GM12878 (cell line): ENCODE measurements around the gene SCLT1. TPM values are rescaled to one million over a fixed set of nuclear protein-coding genes. Genes with fewer than 3 reads are reported as not detected.

Experiments
- ATAC-seq: fragments of 200-7000 bp; cut with Tn5 transposase; 3 replicates; pipeline ENCODE4 v1.9.1; 2020; ENCODE audit warnings: mild to moderate bottlenecking, moderate library complexity
- BruUV-seq: library from RNA; stranded (reverse); fragments of 400-500 nt; replicated peaks from 2 replicates; lab custom pipeline; 2021; lab: Mats Ljungman, UMichigan
- CTCF ChIA-PET: fragments of 300-600 bp; sonication (Branson Sonifier 250); formaldehyde crosslinking; extraction: SDS; loops from one replicate; lab custom pipeline; 2021; ENCODE audit warnings: inconsistent platforms; lab: Yijun Ruan, JAX
- POLR2A ChIA-PET: fragments of 350-600 bp; formaldehyde crosslinking; extraction: SDS; loops from one replicate; lab custom pipeline; 2021; ENCODE audit warnings: inconsistent platforms; lab: Charles Lee
- RAD21 ChIA-PET: fragments of 300-600 bp; sonication (Branson Sonifier 250); formaldehyde crosslinking; loops from one replicate; lab custom pipeline; 2023; ENCODE audit warnings: antibody characterized with exemption; ENCODE audit not compliant: unreplicated experiment; lab: Charles Lee
- SMC1A ChIA-PET: fragments of 300-600 bp; sonication (Branson Sonifier 250); formaldehyde crosslinking; loops from one replicate; lab custom pipeline; 2023; ENCODE audit not compliant: unreplicated experiment, uncharacterized antibody; lab: Charles Lee
- DNase-seq: peaks from one replicate; pipeline ENCODE4 v3.0.0-alpha.2; 2011; ENCODE audit warnings: low read depth, low spot score
- FAIRE-seq: peaks from 3 replicates; lab custom pipeline; 2011; peaks lifted over from hg19 to GRCh38; lab: Jason Lieb, UNC
- H2AFZ ChIP-seq: 2 replicates; pipeline ENCODE4 v1.6.0; 2011; ENCODE audit warnings: low read depth, low read length, control low read depth; ENCODE audit not compliant: control insufficient read depth
- H3K27ac ChIP-seq: 2 replicates; pipeline ENCODE4 v1.5.1; 2011; ENCODE audit warnings: control low read depth; ENCODE audit not compliant: control insufficient read depth, insufficient read depth
- H3K27me3 ChIP-seq, 2 experiments: replicated peaks in 1 of 2; 2 replicates each; pipeline versions ENCODE4 v1.6.0 to v1.6.1; 2011; ENCODE audit warnings: low read length in 1 of 2; ENCODE audit not compliant: control insufficient read depth in 2 of 2, insufficient read depth in 2 of 2
- H3K36me3 ChIP-seq, 2 experiments: 2 replicates each; pipeline ENCODE4 v1.5.1; 2011; ENCODE audit warnings: low read length in 1 of 2; ENCODE audit not compliant: control insufficient read depth in 2 of 2, insufficient read depth in 2 of 2
- H3K4me1 ChIP-seq: 2 replicates; pipeline ENCODE4 v1.6.1; 2011; ENCODE audit warnings: mild to moderate bottlenecking, low read length, moderate library complexity, mixed read lengths; ENCODE audit not compliant: control insufficient read depth, insufficient read depth
- H3K4me2 ChIP-seq: 2 replicates; pipeline ENCODE4 v1.6.0; 2011; ENCODE audit warnings: control low read depth; ENCODE audit not compliant: control insufficient read depth, insufficient read depth
- H3K4me3 ChIP-seq: fragments of 200-600 bp; sonication (generic); 2 replicates; pipeline ENCODE4 v1.5.1; 2016
- H3K79me2 ChIP-seq: 2 replicates; pipeline ENCODE4 v1.6.0; 2011; ENCODE audit warnings: low read length; ENCODE audit not compliant: control insufficient read depth, insufficient read depth
- H3K9ac ChIP-seq: 2 replicates; pipeline ENCODE4 v1.8.0; 2011; ENCODE audit warnings: low read length, control low read depth, mixed read lengths; ENCODE audit not compliant: control insufficient read depth, insufficient read depth
- H3K9me3 ChIP-seq: replicated peaks from 3 replicates; pipeline ENCODE4 v1.5.1; 2011; ENCODE audit warnings: mild to moderate bottlenecking, low read length; ENCODE audit not compliant: control insufficient read depth, insufficient read depth
- H4K20me1 ChIP-seq: 2 replicates; pipeline ENCODE4 v1.6.0; 2011; ENCODE audit not compliant: control insufficient read depth, insufficient read depth
- BACH1 ChIP-seq: fragments of 450-650 bp; IDR thresholded peaks from 2 replicates; pipeline ENCODE4 v1.6.1; 2017; ENCODE audit warnings: mild to moderate bottlenecking, borderline replicate concordance
- BRCA1 ChIP-seq: IDR thresholded peaks from 2 replicates; pipeline ENCODE4 v1.6.1; 2011; ENCODE audit warnings: low read depth, low read length, improper control_type of control experiment
- CHD2 ChIP-seq: IDR thresholded peaks from 2 replicates; pipeline ENCODE4 v1.6.1; 2011; ENCODE audit warnings: low read depth, low read length, improper control_type of control experiment, borderline replicate concordance
- HDAC6 ChIP-seq: fragments of 200-600 bp; sonication (generic); IDR thresholded peaks from one replicate; pipeline ENCODE4 v1.8.0; 2017; ENCODE audit warnings: antibody characterized with exemption; ENCODE audit not compliant: unreplicated experiment
- NRF1 ChIP-seq: conservative IDR thresholded peaks from 2 replicates; pipeline ENCODE4 v1.6.1; 2011; ENCODE audit warnings: mild to moderate bottlenecking, low read depth, low read length, improper control_type of control experiment
- RUNX3 ChIP-seq: IDR thresholded peaks from 2 replicates; pipeline ENCODE4 v1.6.1; 2012; ENCODE audit warnings: low read length, inconsistent platforms
- YBX1 ChIP-seq: fragments of 450-650 bp; IDR thresholded peaks from 2 replicates; pipeline ENCODE4 v1.6.1; 2016; ENCODE audit warnings: antibody characterized with exemption
- ZNF217 ChIP-seq: fragments of 450-650 bp; IDR thresholded peaks from 2 replicates; pipeline ENCODE4 v1.6.1; 2017; ENCODE audit warnings: antibody characterized with exemption, mild to moderate bottlenecking
- in situ Hi-C: fragments of 300-500 bp; cut with MboI; formaldehyde crosslinking; loops from 9 replicates; pipeline ENCODE4 v1.14.3; 2018; ENCODE audit warnings: mixed read lengths
- intact Hi-C: fragments of 100-400 bp; cut with micrococcal nuclease; formaldehyde crosslinking; loops from one replicate; pipeline ENCODE4 v1.14.2; 2022; ENCODE audit not compliant: unreplicated experiment
- polyA plus RNA-seq, 11 experiments: library from polyadenylated mRNA; depleted of rRNA in 4 of 11; unstranded in 6 of 11; stranded (reverse) in 5 of 11; fragments of >200 nt; fragmentation: Nextera tagmentation in 4 of 11; fragmentation: Illumina TruSeq in 1 of 11; extraction: Ambion mirVana in 4 of 11; extraction: Trizol in 1 of 11; gene quantifications; 1 replicate in 1 of 11; 2 replicates in 10 of 11; pipeline versions ENCODE4 v1.2.1 to v1.2.3, GENCODE V29; 2011 to 2016; ENCODE audit warnings: inconsistent platforms in 2 of 11, missing spikeins in 2 of 11, low read depth in 1 of 11
- total RNA-seq, 4 experiments: library from RNA; depleted of rRNA in 3 of 4; stranded (reverse); fragments of >200 nt in 3 of 4; fragmentation: Illumina TruSeq in 1 of 4; extraction: Trizol in 1 of 4; gene quantifications; 2 replicates each; pipeline versions ENCODE4 v1.2.1 to v1.2.3, GENCODE V29; 2013 to 2021
- TF ChIP-seq, protein P1 (sequence below): fragments of 450-650 bp; IDR thresholded peaks from 2 replicates; pipeline ENCODE4 v1.6.1; 2017; ENCODE audit warnings: mild to moderate bottlenecking, moderate library complexity
- TF ChIP-seq, protein P2 (sequence below): IDR thresholded peaks from 2 replicates; pipeline ENCODE4 v1.6.1; 2011; ENCODE audit warnings: borderline replicate concordance, low read depth, mild to moderate bottlenecking, moderate library complexity, low read length; ENCODE audit not compliant: insufficient read depth, poor library complexity, severe bottlenecking
- TF ChIP-seq, protein P3 (sequence below): fragments of 450-650 bp; IDR thresholded peaks from 2 replicates; pipeline ENCODE4 v1.6.1; 2018; ENCODE audit warnings: mild to moderate bottlenecking, low read depth, moderate library complexity; ENCODE audit not compliant: partially characterized antibody
- TF ChIP-seq, protein P4 (sequence below): fragments of 450-650 bp; IDR thresholded peaks from 2 replicates; pipeline ENCODE4 v1.6.1; 2017; ENCODE audit warnings: mild to moderate bottlenecking

Gene SCLT1
- total and polyA plus RNA-seq, 10 of the 15 experiments (the other 5 are each of a cell fraction or from before 2014, with no cell fraction given), result 7.8 to 31.4 (median 19.6) TPM

GRCh38 chr4:128974136-128974581 lies 119.2 kb downstream of the SCLT1 start (continued):
- TF ChIP-seq, protein P1, sequence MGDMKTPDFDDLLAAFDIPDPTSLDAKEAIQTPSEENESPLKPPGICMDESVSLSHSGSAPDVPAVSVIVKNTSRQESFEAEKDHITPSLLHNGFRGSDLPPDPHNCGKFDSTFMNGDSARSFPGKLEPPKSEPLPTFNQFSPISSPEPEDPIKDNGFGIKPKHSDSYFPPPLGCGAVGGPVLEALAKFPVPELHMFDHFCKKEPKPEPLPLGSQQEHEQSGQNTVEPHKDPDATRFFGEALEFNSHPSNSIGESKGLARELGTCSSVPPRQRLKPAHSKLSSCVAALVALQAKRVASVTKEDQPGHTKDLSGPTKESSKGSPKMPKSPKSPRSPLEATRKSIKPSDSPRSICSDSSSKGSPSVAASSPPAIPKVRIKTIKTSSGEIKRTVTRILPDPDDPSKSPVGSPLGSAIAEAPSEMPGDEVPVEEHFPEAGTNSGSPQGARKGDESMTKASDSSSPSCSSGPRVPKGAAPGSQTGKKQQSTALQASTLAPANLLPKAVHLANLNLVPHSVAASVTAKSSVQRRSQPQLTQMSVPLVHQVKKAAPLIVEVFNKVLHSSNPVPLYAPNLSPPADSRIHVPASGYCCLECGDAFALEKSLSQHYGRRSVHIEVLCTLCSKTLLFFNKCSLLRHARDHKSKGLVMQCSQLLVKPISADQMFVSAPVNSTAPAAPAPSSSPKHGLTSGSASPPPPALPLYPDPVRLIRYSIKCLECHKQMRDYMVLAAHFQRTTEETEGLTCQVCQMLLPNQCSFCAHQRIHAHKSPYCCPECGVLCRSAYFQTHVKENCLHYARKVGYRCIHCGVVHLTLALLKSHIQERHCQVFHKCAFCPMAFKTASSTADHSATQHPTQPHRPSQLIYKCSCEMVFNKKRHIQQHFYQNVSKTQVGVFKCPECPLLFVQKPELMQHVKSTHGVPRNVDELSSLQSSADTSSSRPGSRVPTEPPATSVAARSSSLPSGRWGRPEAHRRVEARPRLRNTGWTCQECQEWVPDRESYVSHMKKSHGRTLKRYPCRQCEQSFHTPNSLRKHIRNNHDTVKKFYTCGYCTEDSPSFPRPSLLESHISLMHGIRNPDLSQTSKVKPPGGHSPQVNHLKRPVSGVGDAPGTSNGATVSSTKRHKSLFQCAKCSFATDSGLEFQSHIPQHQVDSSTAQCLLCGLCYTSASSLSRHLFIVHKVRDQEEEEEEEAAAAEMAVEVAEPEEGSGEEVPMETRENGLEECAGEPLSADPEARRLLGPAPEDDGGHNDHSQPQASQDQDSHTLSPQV, result no peak
- no peak for TF ChIP-seq CHD2
- TF ChIP-seq, all 136 proteins: peak for 0

GRCh38 chr4:128973384-128973783 lies 120.0 kb downstream of the SCLT1 start:
- SMC1A ChIA-PET, result no interaction called here
- intact Hi-C loops, result no loop called here
- TF ChIP-seq, protein P2, sequence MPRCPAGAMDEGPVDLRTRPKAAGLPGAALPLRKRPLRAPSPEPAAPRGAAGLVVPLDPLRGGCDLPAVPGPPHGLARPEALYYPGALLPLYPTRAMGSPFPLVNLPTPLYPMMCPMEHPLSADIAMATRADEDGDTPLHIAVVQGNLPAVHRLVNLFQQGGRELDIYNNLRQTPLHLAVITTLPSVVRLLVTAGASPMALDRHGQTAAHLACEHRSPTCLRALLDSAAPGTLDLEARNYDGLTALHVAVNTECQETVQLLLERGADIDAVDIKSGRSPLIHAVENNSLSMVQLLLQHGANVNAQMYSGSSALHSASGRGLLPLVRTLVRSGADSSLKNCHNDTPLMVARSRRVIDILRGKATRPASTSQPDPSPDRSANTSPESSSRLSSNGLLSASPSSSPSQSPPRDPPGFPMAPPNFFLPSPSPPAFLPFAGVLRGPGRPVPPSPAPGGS, result no peak
- TF ChIP-seq NRF1 (no peak), BACH1 (no peak), ZNF217 (no peak), BRCA1 (no peak), YBX1 (no peak), RUNX3 (no peak), HDAC6 (no peak)
- TF ChIP-seq, protein P3, sequence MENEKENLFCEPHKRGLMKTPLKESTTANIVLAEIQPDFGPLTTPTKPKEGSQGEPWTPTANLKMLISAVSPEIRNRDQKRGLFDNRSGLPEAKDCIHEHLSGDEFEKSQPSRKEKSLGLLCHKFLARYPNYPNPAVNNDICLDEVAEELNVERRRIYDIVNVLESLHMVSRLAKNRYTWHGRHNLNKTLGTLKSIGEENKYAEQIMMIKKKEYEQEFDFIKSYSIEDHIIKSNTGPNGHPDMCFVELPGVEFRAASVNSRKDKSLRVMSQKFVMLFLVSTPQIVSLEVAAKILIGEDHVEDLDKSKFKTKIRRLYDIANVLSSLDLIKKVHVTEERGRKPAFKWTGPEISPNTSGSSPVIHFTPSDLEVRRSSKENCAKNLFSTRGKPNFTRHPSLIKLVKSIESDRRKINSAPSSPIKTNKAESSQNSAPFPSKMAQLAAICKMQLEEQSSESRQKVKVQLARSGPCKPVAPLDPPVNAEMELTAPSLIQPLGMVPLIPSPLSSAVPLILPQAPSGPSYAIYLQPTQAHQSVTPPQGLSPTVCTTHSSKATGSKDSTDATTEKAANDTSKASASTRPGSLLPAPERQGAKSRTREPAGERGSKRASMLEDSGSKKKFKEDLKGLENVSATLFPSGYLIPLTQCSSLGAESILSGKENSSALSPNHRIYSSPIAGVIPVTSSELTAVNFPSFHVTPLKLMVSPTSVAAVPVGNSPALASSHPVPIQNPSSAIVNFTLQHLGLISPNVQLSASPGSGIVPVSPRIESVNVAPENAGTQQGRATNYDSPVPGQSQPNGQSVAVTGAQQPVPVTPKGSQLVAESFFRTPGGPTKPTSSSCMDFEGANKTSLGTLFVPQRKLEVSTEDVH, result no peak
- TF ChIP-seq, protein P4, sequence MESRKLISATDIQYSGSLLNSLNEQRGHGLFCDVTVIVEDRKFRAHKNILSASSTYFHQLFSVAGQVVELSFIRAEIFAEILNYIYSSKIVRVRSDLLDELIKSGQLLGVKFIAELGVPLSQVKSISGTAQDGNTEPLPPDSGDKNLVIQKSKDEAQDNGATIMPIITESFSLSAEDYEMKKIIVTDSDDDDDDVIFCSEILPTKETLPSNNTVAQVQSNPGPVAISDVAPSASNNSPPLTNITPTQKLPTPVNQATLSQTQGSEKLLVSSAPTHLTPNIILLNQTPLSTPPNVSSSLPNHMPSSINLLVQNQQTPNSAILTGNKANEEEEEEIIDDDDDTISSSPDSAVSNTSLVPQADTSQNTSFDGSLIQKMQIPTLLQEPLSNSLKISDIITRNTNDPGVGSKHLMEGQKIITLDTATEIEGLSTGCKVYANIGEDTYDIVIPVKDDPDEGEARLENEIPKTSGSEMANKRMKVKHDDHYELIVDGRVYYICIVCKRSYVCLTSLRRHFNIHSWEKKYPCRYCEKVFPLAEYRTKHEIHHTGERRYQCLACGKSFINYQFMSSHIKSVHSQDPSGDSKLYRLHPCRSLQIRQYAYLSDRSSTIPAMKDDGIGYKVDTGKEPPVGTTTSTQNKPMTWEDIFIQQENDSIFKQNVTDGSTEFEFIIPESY, result no peak

More at GRCh38 chr4:128973384-128973783, 120.0 kb downstream of the SCLT1 start:
- Histone ChIP-seq H3K27ac (no peak overlapping the region), H2AFZ (no peak overlapping the region), H3K4me1 (no peaks in the 10 kb centered on the region), H3K4me3 (no peak overlapping the region), H3K36me3 (no peaks in the 10 kb centered on the region; a peak in 2 of 4 replicates), H4K20me1 (no peaks in the 10 kb centered on the region), H3K79me2 (no peaks in the 10 kb centered on the region), H3K9me3 (no peaks in the 10 kb centered on the region), H3K9ac (no peak overlapping the region), H3K27me3 (no peaks in the 10 kb centered on the region), H3K4me2 (no peak overlapping the region)
- no peak for ATAC-seq
- BruUV-seq, result no TSS peak
- CTCF ChIA-PET, result no interaction called here
- no peak for DNase-seq
- POLR2A ChIA-PET, result no interaction called here
- in situ Hi-C loops, result no loop called here
- RAD21 ChIA-PET, result no interaction called here
- no peak for FAIRE-seq
